GM19099 (cell line): Measurements from ENCODE around the gene CINP.

Experiments
- POLR2A ChIP-seq: IDR thresholded peaks from 3 replicates; pipeline ENCODE4 v1.6.1; 2011; ENCODE audit warnings: low read depth; ENCODE audit not compliant: insufficient read length; ENCODE audit errors: extremely low read depth

CINP gene

GRCh38 chr14:102338724-102339123 lies 24.0 kb downstream of the CINP start:
- TF ChIP-seq POLR2A: no peak

GRCh38 chr14:102335163-102335562 lies 27.5 kb downstream of the CINP start:
- TF ChIP-seq POLR2A: no peak

DNA sequence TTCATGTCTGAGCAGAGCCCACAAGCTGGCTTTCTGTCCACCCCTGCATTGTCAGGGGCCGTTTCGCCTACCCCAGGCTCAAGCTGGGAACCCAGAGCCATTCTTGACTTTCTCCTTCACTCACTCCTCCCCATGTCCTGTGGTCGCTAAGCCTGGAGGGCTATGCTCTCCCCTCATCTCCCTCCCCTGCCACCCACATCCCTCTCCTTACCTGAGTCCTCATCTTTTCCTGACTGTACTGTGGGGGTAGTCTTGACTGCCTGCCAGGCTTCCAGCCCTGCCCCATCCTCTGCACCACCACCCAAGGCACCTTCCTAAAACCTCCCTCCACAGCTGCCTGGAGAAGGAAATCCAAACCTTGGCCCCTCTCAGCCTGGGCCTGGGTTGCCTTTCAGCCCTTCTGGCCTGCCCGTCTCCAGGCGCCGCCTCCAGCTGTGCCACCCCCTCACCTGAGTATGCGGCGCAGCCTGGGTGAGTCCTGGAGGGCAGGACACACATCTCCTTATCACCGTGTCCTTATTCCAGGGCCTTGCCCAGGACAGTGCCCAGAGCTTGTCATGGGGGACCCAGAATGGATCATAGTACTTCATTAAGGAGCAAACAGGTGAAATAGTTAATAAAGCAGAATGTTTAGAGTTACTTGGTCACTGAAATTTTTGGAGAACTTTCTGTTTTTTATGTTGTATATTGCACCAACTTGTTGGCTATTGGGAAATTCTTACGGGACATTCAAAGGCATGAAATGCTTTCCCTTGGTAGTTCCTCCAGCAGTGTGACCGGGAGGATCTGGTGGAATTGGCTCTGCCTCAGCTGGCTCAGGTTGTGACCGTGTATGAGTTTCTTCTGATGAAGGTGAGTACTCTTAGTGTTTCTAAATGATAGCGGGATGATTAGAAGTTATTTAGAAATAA lies 28.6 kb downstream of the CINP start:
- no peak for TF ChIP-seq POLR2A

- TF ChIP-seq POLR2A: no peak
Observed at GRCh38 chr14:102333390-102333789, 29.3 kb downstream of the CINP start.

DNA sequence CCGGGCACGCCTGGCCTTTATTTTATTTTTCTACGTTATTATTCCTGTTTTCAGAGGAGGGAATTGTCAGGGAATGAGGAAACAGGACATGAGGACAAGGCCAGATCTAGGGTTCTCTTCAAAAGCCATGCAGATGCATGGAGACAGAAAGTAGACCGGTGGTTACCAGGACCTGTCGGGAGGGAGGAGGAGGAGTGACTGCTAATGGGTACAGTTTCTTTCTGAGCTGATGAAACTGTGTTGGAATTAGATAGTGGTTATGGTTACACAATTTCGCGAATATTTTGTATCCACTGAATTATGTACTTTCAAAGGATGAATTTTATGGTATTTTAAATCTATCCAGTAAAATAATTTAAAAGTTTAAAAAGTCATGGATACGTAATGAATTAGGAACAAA lies 31.9 kb downstream of the CINP start:
- no peak for TF ChIP-seq POLR2A

GRCh38 chr14:102326583-102326982 lies 36.1 kb downstream of the CINP start:
- no peak for TF ChIP-seq POLR2A

DNA sequence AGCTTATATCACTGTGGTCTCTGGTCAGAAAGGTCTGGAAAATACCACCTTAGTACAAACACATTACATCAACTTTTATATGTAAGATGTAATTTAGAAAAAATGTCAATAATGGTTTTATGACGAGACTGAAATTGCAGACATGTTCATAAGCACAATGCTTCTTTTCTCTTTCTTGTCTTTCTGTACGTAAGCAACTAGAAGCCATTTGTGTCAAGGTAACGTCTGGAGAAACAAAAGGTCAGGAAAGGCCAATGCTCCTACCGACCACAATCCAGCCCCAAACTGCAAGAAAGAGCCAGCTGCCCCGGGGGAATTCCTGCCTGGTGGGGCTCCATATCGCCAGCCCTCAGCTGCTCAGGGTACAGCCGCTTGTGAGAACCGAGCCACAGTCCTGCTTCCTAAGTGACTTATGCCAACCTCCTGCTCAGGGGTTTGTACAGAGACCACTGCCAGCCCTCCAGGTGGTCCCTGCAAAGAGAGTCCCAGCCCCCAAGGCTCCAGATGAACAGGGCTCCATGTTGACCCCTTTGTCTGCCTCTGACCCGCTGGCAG lies 36.8 kb downstream of the CINP start:
- no peak for TF ChIP-seq POLR2A

GRCh38 chr14:102323102-102323501 lies 39.6 kb downstream of the CINP start:
- TF ChIP-seq POLR2A: no peak

DNA sequence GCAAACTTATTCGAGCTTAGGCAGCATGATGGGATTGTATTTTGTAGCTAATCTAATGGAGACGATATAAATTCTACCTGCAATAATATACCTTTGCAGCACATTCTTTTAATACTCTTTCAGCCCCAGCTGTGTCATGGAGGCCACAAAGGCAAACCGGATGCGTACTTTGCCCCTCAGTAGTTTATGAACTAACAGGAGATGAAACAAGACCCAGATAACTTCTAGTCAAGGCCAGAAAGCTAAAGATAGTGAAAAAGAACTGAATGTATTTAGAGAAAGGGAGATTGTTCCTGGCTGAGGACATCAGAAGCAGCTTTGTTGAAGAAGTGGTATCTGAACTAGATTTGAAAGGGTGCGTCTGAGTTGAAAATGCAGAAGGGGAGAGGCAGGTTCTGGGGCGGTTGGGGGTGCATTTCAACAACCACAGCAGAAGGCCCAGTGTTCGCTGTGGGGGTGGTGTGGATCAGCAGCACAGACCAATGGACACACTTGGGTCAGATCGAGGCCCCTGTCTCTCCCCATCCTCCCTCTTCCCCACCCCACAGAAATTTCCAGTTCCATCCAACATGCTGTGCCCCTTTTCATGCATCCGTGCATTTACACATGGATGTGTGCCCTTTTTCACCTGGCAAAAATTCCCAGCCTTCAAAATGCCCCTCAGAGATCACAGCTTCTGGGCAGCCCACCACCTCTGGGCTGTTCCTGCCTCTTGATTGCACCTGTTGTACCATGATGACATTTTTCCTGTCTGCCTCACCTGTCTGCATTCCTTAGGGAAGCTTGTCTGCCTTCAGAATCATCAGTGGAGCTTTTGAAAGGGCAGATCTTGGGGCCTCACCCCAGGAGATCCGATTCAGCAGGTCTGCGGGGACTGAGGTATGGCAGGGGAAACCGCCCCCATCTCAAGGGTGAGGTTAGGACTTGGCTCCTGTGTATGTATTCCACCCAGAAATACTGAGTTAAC lies 41.0 kb downstream of the CINP start:
- TF ChIP-seq POLR2A: no peak

DNA sequence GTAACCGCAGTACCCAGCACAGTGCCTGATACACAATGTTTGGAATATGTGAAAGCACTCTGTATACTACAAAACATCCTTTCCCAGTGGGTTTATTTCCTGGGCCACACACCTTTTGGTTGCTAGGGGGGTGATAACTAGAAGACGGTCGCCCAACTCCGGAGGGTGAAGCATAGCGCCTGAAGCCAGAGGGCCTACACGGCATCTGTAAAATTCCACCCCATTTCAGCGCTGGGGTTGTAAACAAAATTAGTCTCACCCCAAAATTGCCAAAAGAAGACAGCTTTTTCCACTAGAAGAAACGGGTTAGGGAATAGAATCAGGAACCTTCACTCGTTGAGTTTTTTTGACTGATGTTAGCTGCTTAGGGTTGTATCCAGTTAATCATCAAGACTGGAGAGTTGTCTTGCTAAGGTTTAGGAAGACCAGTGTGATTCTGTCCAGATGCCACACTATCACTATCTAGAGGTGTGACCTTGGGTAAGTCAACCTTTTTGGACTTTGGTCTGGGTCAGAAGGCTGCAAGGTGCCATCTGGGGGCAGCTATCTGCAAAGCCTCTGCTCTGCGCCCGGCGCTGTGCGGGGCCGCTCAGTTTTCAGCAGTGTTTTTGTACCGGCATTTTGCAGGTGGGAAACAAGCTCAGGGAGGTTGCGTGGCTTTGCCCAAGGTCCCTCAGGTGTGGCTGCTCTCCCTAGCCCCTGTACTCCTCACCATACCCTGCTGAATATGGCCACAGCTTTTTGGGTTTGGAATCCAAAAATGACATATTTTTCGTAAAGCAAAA lies 41.8 kb downstream of the CINP start:
- TF ChIP-seq POLR2A: no peak

DNA sequence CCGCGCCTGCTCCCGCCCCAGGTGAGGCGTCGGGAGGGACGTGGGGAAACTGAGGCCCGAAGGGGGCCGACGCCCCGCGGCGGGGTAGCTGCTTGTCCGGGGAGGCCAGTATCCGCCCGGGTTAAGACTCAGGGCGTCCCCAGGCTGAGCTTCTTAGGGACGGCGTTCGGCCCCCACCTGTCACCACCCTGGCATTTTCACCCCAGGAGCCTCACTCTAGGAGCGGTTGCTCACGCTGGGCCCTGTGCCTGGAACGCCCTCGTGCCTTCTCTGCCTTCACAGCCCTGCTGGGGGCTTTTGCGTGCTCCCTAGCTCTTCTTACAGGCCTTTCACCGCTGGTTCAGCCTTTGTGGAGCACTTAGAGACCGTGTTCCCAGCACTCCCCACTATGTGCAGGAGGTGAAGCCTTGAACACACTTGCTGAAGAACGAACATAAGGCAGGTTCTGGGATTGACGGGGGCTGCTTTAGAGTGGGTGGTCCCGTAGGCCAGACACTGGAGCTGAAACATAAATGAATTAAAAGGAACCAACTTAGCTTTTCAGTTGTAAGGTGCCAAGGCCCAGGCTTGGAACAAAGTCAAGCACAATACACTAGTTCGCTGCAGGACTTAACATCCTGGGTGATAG lies 42.5 kb downstream of the CINP start:
- no peak for TF ChIP-seq POLR2A

- TF ChIP-seq POLR2A: peak; percentile 67
Observed at GRCh38 chr14:102319351-102320032, 43.2 kb downstream of the CINP start, which contains the start of gene ZNF839. TSS of gene ZNF839 (plus strand) at chr14:102319746. CDS start at chr14:102319766, 20 bp downstream.

DNA sequence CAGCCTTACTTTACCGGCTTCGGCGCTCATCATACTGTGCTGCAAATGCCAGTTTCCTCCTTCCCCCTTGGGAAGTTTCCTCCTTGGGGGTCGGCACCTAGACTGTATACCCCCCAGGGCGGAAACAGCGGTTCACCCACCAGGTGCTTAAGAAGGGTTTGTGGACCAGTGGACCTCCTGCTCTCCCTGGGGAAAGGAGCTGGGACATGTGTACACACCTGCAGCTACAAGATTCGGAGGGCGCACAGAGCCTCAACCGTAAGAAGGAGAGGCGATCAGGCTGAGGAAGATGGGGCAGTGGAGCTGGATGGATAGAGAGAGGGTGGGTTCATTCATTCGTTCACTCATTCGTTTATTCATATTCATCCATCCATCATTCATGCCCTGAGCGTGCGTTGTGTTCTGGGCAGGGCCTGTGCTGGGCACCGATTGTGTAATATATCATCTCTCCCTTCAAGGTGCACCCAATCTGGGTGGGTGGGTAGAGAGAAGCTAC lies 43.9 kb downstream of the CINP start:
- no peak for TF ChIP-seq POLR2A
